Measurements from ENCODE around the gene ST6GALNAC4. TPM values are rescaled to one million over a fixed set of nuclear protein-coding genes. Genes with fewer than 3 reads are reported as not detected.

The ST6GALNAC4 gene
- total RNA-seq, 1 donor = 33.7 TPM

DNA sequence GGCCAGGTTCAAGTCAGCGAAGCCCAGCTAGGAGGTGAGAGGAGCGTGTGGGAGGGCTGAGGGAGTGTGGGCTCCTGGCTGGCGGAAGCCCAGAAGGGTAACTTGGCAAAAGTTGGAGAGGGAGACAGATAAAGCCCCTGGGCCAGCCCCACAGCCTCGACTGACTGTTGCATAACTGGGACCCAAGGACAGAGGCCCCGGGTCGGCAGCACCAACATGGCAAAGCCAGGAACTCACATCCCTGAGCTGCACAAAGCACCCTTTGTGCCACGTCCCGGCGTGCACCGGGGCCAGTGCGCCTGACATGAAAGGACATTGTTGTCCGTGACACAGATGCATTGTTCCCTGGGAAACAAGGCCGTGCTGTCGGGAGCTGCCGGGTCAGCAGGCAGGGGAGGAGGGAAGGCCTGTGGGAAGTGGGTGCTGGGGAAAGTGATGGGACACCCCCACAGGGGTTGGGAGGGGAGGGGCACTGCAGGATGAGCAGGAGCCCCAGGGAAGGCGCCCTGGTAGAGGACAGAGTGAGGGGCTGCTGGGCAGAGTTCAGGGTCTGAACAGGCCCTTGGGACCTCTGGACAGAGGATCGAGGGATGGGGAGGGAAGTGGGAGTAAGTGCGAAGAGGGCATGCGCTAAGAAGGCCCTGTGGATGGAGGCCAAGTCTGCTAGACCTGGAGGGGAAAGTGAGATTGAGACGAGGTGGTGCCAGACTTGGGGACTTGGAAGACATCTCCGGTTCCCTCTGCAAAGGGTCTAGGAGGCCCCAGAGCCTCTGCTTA, 33.9 kb upstream of the ST6GALNAC4 start:
- no peak overlapping the region for H3K27ac ChIP-seq (ENCODE audit: low read depth, low read length)
- no peak overlapping the region for H2AFZ ChIP-seq (ENCODE audit: low read length)
- H3K79me2 ChIP-seq (ENCODE audit: insufficient read depth, low read length) = peaks cover 76% of the 10 kb centered on the region
- TF ChIP-seq CTCF (IDR thresholded peaks at IDR 0.05; ENCODE audit: extremely low read depth, low read depth, low read length) = no peak
- peaks cover 3% of the 10 kb centered on the region for H3K36me3 ChIP-seq (ENCODE audit: insufficient read depth, low read length)
- H3K4me1 ChIP-seq (ENCODE audit: insufficient read depth, low read length) = no peaks in the 10 kb centered on the region
- peaks cover 38% of the 10 kb centered on the region for H4K20me1 ChIP-seq (ENCODE audit: insufficient read depth, low read length)
- no peak overlapping the region for H3K4me3 ChIP-seq (ENCODE audit: insufficient read depth, low read length)
- H3K27me3 ChIP-seq (ENCODE audit: insufficient read depth, low read length) = no peaks in the 10 kb centered on the region
- no peak overlapping the region for H3K4me2 ChIP-seq (ENCODE audit: insufficient read depth, low read length)
- no peaks in the 10 kb centered on the region for H3K9me3 ChIP-seq (ENCODE audit: low read depth, low read length)
- DNase-seq (ENCODE audit: insufficient read length, low spot score, missing footprints) = no peak

GRCh38 chr9:127949827-127950512, 33.1 kb upstream of the ST6GALNAC4 start:
- Histone ChIP-seq H3K79me2 (ENCODE audit: insufficient read depth, low read length) (peaks cover 70% of the 10 kb centered on the region), H3K4me3 (ENCODE audit: insufficient read depth, low read length) (no peak overlapping the region), H3K36me3 (ENCODE audit: insufficient read depth, low read length) (peaks cover 3% of the 10 kb centered on the region), H3K4me2 (ENCODE audit: insufficient read depth, low read length) (no peak overlapping the region), H3K9me3 (ENCODE audit: low read depth, low read length) (no peaks in the 10 kb centered on the region), H3K27ac (ENCODE audit: low read depth, low read length) (no peak overlapping the region), H3K27me3 (ENCODE audit: insufficient read depth, low read length) (no peaks in the 10 kb centered on the region), H3K4me1 (ENCODE audit: insufficient read depth, low read length) (no peaks in the 10 kb centered on the region), H2AFZ (ENCODE audit: low read length) (no peak overlapping the region), H4K20me1 (ENCODE audit: insufficient read depth, low read length) (peaks cover 30% of the 10 kb centered on the region)
- no peak for DNase-seq (ENCODE audit: insufficient read length, low spot score, missing footprints)
- TF ChIP-seq CTCF (IDR thresholded peaks at IDR 0.05; ENCODE audit: extremely low read depth, low read depth, low read length) = no peak

- no peak overlapping the region for H3K4me3 ChIP-seq (ENCODE audit: insufficient read depth, low read length)
- no peak overlapping the region for H3K4me2 ChIP-seq (ENCODE audit: insufficient read depth, low read length)
- H3K27ac ChIP-seq (ENCODE audit: low read depth, low read length) = no peak overlapping the region
- H2AFZ ChIP-seq (ENCODE audit: low read length) = no peak overlapping the region
- H3K36me3 ChIP-seq (ENCODE audit: insufficient read depth, low read length) = peaks cover 11% of the 10 kb centered on the region
- H3K4me1 ChIP-seq (ENCODE audit: insufficient read depth, low read length) = no peaks in the 10 kb centered on the region
- no peaks in the 10 kb centered on the region for H3K27me3 ChIP-seq (ENCODE audit: insufficient read depth, low read length)
- H4K20me1 ChIP-seq (ENCODE audit: insufficient read depth, low read length) = peaks cover 23% of the 10 kb centered on the region
- no peaks in the 10 kb centered on the region for H3K9me3 ChIP-seq (ENCODE audit: low read depth, low read length)
- H3K79me2 ChIP-seq (ENCODE audit: insufficient read depth, low read length) = peaks cover 56% of the 10 kb centered on the region
- no peak for TF ChIP-seq CTCF (IDR thresholded peaks at IDR 0.05; ENCODE audit: extremely low read depth, low read depth, low read length)
- DNase-seq (ENCODE audit: insufficient read length, low spot score, missing footprints) = no peak
Observed at GRCh38 chr9:127947841-127948710, 31.2 kb upstream of the ST6GALNAC4 start.
